HPDE6-E6E7 (cell line): ENCODE measurements around the gene IL10RA.

Experiments used
- DNase-seq: peaks from one replicate; pipeline ENCODE4 v3.0.0; 2011; ENCODE audit warnings: missing footprints; ENCODE audit errors: extremely low spot score

The IL10RA gene

GRCh38 chr11:118046964-118047700, 60.9 kb downstream of the IL10RA start:
- no peak for DNase-seq

DNA sequence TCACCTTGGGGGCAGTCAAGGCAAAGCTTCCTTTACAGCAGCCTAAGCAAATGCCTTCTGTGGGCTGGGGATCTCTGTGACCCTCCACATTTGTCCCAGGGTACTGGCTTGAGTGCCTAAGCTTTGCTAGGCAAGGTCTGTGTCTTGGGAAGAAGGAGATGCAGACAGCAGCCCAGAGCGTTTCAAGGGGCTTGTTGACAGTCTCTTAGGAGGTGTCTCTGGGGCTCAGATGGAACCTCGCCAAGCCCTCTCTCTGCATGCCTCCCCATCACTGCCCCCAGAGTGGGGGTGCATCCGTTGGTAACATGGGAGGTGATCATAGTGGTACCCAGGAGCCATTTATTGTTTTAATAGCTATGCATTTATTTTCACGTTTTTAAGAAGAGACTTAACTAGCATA, 61.6 kb downstream of the IL10RA start:
- DNase-seq = no peak

DNA sequence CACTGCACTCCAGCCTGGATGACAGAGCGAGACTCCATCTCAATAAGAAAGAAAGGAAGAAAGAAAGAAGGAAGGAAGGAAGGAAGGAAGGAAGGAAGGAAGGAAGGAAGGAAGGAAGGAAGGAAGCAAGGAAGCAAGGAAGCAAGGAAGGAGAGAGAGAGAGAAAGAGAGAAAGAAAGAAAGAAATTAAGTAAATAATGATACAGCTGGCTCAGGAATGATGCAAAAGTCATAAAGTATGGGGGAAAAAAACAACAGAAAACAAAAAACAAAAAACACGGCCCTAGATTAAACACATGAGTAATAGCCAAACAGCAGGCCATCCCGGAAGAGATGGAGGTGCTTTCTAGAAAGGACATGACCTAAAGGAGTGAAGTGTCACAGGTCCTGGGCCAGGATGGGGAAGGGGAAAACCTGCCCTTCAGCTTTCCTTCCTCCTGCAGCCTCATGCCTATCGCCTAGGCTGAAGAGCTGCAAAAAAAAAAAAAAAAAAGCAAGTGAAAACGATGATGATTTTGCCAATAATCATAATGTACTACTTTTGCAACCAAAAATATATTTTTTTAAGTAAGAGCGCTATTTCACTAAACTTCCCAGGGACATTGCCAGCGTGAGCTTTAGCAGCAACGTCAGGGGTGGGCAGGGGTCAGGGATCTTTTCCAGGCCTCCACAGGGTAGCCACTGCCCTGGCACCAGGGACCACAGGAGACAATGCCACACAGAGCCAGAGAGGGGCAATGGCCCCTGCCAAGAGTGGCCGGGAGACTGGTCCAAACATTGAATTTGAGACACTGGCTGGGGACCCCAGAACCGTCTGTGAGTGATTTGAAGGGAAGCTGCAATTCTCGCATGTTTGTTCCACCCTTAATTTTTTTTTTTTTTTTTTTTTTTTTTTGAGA, 62.5 kb downstream of the IL10RA start:
- DNase-seq = no peak

DNA sequence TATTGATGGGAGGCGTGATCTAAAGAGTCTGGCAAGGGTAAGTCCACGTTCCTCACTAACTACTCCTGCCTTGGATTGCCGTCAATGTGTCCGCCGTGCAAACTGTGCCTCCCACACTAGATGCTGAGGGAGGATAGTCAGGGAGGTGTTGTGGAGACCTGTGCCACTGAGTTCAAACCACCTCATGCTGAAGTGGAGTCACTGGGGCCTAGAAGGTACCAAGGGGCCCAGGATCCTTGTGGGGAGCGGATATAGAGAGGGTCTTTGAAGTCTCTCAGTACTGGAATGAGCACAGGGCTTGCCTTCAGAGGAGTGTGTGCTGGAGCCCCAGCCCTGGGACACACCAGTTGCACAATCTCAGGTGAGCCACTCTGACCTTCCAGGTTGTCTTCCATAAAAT, 63.6 kb downstream of the IL10RA start:
- DNase-seq = no peak

- DNase-seq = no peak
These were observed 64.2 kb downstream of the IL10RA start for GRCh38 chr11:118050208-118050891.
